GM04504 (cell line): ENCODE measurements around the gene SLC37A1.

ENCODE experiments used
- DNase-seq: peaks from one replicate; pipeline ENCODE4 v3.0.0-alpha.2; 2012; ENCODE audit warnings: low read depth

The SLC37A1 gene

GRCh38 chr21:42578761-42579415 lies 65.2 kb downstream of the SLC37A1 start:
- no peak for DNase-seq

DNA sequence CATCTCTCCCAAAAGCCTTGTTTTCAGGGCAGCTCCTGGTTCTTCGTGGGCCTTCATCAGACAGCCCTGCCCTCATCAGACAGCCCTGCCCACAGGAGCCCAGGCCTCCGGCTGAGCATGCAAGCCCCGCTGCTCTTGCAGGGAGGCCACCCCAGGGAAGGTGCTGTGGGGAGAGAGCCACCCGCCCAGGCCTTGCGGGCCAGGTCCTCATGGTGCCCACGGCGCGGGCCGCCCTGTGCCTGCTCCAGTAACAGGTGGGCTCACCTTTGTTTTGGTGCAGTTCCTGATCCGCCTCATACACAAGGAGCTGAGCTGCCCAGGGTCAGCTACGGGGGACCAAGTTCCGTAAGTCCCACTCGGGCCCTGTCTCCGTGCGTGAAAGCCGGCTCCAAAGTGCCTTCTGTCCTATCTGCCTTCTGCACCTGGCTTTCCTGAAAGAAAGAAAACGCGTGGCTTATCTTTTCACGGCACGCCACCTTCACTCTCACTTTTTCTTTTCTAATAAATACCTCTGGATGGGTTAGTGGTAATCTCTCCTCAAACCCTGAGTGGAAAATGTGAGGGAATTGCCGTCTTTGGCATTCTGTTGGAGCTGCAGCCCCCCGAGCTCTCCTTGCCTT lies 65.9 kb downstream of the SLC37A1 start:
- DNase-seq: no peak

GRCh38 chr21:42580076-42580792 lies 66.6 kb downstream of the SLC37A1 start:
- DNase-seq: no peak

- DNase-seq: no peak
Measured at GRCh38 chr21:42580793-42581321, 67.2 kb downstream of the SLC37A1 start.

- no peak for DNase-seq
Measured at GRCh38 chr21:42581336-42581992, 67.8 kb downstream of the SLC37A1 start.

- DNase-seq: no peak
Measured at GRCh38 chr21:42581993-42582786, 68.5 kb downstream of the SLC37A1 start.

DNA sequence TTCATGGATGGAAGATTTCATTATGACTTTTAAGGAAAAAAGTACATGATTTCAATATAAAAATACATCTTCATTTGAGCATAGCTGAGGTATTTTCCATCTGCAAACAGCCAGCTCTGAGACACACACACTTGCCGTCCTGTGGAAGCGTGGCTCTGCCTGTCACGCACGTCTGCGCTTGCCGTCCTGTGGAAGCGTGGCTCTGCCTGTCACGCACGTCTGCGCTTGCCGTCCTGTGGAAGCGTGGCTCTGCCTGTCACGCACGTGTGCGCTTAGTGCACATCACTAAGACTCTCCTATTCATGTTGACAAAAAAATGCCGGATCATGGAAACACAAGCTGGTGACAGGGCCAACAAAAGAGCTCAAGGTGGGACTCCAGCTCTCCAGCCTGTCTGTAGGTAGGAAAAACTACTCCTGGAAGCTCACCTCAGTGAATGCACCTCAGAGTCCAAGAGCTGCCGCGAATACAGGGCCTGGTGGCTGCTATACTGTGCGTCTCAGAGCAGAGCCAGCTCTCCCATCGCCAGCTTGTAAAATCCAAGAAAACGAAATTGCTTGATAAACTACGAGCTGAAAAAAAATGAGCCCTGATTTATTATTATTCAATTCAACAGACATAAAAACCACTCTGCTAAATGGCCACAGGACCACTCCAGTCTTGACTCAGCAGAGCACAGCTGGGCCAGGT lies 69.3 kb downstream of the SLC37A1 start:
- DNase-seq: no peak

DNA sequence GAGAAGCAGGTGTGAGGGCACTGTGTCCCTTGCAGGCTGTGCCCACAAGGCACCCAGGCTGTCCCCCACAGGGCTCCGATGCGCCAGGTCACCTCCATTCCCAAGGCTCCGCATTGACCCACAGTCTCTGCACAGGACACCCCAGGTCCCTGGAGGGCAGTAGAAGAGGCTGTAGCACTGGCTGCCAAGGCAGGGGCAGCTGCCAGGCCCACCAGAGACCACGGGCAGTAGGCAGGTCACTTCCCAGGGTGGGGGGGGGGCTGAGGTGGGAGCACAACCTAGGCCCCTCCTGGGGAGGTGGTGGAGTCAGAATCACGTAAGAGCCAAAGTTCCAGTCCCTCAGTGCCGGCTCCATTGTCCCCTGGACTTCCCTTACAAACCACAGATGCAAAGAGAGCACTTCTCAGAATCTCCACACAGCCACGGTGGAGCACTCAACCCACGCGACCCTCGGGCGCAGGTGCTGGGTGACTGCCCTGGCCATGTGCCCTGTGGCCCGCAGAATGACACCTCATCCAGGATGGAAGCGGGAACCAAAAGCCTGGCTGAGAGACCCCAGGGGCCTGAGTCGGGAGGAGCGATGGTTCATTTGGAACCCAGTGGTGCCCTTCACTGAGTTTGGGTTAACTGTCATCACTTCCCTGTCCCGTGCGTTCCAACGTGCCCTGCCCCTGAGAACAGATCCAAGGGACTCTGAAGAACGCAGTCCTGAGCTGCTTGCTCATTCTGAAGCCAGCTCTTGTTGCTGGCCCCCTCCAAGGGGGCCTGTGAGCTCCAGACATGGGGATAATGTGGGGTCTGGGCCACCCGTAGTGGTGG lies 70.0 kb downstream of the SLC37A1 start:
- no peak for DNase-seq

DNA sequence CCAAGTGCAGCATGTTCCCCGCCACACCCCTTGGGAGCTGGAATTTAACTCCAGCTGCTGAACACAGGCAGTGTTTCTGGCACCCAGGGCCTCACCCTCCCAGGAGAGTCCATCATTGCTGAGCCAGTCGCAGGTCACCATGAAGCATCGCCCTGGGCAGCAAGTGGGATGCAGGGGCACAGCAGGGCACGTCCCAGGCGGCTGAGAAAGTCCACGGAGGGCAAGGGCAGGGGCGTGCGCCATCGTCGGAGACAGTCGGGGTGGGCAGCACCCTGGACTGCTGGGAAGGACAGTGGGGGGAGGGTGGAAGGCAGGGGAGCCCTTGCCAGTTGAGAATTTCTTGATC lies 70.6 kb downstream of the SLC37A1 start:
- DNase-seq: no peak

GRCh38 chr21:42585881-42586280 lies 72.2 kb downstream of the SLC37A1 start:
- DNase-seq: no peak

DNA sequence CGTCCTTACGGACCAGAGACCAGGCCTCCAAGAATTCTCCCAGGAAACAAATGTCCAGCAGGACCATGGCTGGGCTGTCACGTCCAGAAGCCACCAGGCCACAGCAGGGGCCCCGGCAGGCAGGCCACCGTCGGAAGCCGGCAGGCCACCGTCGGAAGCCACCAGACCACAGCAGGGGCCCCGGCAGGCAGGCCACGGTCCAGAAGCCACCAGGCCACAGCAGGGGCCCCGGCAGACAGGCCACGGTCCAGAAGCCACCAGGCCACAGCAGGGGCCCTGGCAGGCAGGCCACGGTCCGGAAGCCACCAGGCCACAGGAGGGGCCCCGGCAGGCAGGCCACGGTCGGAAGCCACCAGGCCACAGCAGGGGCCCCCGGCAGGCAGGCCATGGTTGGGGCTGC lies 72.8 kb downstream of the SLC37A1 start:
- DNase-seq: no peak

DNA sequence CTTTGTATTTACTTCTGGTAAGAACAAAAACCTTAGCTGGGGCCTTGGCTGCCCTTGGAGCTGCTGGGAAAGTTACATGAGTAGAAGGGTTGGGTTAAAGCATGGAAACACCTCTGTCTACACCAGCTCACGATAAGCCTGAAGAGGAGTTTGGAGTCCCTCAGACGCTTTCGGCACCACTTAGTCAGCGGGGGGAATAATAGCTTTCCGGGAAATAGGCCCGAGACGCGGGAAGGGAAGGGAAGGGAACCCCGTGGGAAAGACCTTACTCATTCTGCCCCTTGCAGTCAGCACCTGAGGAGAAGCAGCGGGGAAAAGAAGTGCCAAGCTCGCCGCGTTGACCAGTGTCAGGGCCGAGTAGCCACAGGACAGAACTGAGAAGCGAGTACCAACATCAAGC lies 73.4 kb downstream of the SLC37A1 start:
- DNase-seq: no peak

GRCh38 chr21:42590431-42591131 lies 76.9 kb downstream of the SLC37A1 start:
- DNase-seq: no peak

DNA sequence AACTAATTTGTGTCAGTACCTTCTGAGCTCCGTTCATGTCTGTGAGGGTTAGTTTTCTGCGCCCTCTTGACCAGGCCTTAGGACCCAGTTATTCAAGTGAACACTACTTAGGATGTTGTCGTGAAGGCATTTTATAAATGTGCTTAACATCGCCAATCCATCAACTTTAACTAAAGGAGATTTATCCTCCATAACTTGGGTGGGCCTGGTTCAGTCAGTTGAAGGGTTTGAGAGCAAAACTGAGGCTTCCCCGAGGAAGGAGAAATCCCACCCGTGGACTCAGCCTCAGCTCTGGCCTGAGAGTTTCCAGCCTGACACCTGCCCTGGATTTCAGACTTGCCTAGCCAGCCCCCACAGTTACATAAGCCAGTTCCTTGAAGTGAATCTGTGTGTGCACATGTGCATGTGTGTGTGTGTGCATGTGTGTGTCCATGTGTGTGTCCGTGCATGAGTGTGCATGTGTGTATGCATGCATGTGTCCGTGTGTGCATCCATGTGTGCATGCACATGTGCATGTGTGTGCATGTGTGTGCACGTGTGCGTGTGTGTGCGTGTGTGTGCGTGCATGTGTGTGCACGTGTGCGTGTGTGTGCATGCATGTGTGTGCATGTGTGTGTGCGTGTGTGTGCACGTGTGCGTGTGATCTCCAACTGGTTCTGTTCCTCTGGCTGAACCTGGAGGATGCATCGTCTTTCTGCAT lies 77.7 kb downstream of the SLC37A1 start:
- no peak for DNase-seq

DNA sequence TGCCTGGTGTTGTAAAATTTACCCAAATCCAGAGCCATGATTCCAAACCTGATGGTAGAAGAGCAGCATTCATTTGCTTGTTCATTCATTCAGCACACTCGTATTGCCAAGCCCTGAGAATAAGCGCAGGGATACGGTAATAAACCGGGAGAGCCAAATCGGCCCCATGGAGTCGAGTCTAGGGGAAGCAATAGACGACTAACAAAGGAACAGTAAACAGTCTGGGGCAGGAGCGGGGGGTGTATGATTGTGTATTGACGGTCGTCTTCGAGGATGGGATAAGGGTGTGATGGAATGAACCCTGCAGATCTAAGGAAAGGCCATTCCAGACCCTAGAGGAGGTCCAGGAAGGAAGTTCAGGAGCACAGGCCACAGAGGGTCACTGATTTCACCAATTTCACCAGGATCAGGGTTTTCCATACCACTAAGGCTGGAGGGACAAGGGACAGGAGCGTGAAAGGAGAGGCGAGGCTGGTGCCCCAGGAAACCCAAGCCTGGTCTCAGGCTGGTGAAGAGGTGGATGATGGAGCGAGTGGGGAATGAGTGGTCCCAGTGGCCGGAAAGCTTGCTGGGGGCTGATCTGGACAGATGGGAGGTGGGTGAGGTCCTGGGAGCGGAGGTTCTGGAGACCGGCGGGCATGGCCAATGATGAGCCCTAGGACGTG lies 78.6 kb downstream of the SLC37A1 start:
- DNase-seq: no peak

DNA sequence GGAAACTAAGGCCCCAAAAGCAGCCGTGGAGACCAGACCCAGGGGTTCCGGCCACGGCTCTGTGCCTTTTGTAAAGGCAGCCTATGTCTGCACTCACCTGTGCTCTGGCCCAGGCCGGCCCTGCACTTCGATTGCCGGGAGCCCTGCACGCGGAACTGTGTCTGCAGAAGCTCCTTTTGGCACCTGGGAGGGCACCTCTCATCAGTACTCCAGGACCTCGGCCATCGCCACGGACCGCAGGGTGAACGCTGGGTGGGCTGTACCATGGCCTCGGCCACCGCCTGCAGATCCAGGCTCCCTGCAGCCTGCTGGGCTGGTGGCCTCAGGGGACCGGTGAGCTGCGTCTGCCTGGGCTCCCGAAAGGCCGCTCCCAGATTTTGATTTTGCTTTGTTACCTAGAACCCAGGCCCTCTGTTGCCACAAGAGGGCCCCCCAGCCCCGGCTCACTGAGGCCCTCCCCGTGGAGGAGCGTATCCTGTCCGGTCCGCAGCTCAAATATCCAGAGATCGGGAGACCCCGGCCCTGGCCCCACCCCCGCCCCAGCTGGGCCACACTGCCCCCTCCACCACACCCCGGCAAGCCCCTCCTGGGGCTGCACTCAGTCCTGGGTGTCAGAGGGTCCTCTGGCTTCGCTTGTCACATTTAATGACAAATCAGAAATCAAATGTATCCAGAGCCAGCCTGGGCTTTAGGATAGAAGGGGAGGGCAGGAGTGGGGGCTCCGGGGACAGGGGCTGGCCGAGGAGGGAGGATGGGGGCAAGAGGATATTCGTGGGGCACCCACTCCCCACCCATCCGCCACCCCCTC lies 79.6 kb downstream of the SLC37A1 start:
- peak; percentile 3 for DNase-seq

GRCh38 chr21:42594616-42595282 lies 81.1 kb downstream of the SLC37A1 start:
- DNase-seq: no peak
